SU-DHL-6 (cell line): ENCODE data around the gene FAM163B.

Experiments used
- H2AFZ ChIP-seq: fragments of 200-600 bp; sonication (generic); 2 replicates; pipeline ENCODE4 v1.6.1; 2014; ENCODE audit warnings: low read depth, mild to moderate bottlenecking, moderate library complexity, mixed read lengths, antibody characterized with exemption, low read length; ENCODE audit not compliant: severe bottlenecking
- H3F3A ChIP-seq: fragments of 200-600 bp; shearing (Covaris generic); 2 replicates; pipeline ENCODE4 v1.6.0; 2016; ENCODE audit warnings: antibody characterized with exemption, mild to moderate bottlenecking; ENCODE audit not compliant: insufficient read depth
- H3K27ac ChIP-seq: fragments of 200-600 bp; sonication (generic); 2 replicates; pipeline ENCODE4 v1.5.1; 2016; ENCODE audit warnings: low read depth, mild to moderate bottlenecking, low read length, moderate library complexity, mixed read lengths
- H3K27me3 ChIP-seq: fragments of 200-600 bp; sonication (generic), shearing (Covaris generic); 2 replicates; pipeline ENCODE4 v1.6.0; 2014; ENCODE audit warnings: mild to moderate bottlenecking, low read length
- H3K36me3 ChIP-seq: fragments of 200-600 bp; sonication (generic); 2 replicates; pipeline ENCODE4 v1.6.1; 2014; ENCODE audit warnings: mild to moderate bottlenecking, low read length, mixed read lengths
- H3K4me2 ChIP-seq: fragments of 300-600, 200-600 bp; shearing (Covaris generic), sonication (generic); 2 replicates; pipeline ENCODE4 v1.6.0; 2014; ENCODE audit warnings: low read length, low read depth, mild to moderate bottlenecking; ENCODE audit not compliant: poor library complexity, severe bottlenecking
- H3K4me3 ChIP-seq: fragments of 200-600 bp; sonication (generic); 2 replicates; pipeline ENCODE4 v1.5.1; 2014; ENCODE audit warnings: antibody characterized with exemption, low read length, mild to moderate bottlenecking, mixed read lengths; ENCODE audit not compliant: insufficient read depth, poor library complexity, severe bottlenecking
- H3K79me2 ChIP-seq: fragments of 200-600 bp; sonication (generic); 2 replicates; pipeline ENCODE4 v1.6.1; 2014; ENCODE audit warnings: mild to moderate bottlenecking, low read length, moderate library complexity; ENCODE audit not compliant: insufficient read depth
- H3K9ac ChIP-seq: fragments of 200-600 bp; sonication (generic); 2 replicates; pipeline ENCODE4 v1.7.0; 2014; ENCODE audit warnings: mild to moderate bottlenecking, low read length
- H3K9me2 ChIP-seq: fragments of 200-600 bp; sonication (generic); replicated peaks from 2 replicates; pipeline ENCODE4 v1.6.1; 2014; ENCODE audit warnings: low read length; ENCODE audit not compliant: insufficient read depth
- H3K9me3 ChIP-seq: fragments of 200-600 bp; sonication (generic); 2 replicates; pipeline ENCODE4 v1.6.1; 2014; ENCODE audit warnings: low read length, mixed read lengths; ENCODE audit not compliant: insufficient read depth
- H4K20me1 ChIP-seq: fragments of 200-600 bp; sonication (generic); 2 replicates; pipeline ENCODE4 v1.6.1; 2014; ENCODE audit warnings: low read depth, mild to moderate bottlenecking, antibody characterized with exemption, low read length, moderate library complexity, mixed read lengths
- CTCF ChIP-seq: fragments of 200-600 bp; sonication (generic); IDR thresholded peaks from one replicate; pipeline ENCODE4 v1.5.1; 2017; ENCODE audit warnings: antibody characterized with exemption, mild to moderate bottlenecking, low read length, moderate library complexity; ENCODE audit not compliant: insufficient read depth, poor library complexity, severe bottlenecking
- EZH2phosphoT487 ChIP-seq: fragments of 200-600 bp; sonication (generic), shearing (Covaris generic); conservative IDR thresholded peaks from 2 replicates; pipeline ENCODE4 v1.6.1; 2018; ENCODE audit warnings: mild to moderate bottlenecking, antibody characterized with exemption, low read length, moderate library complexity, mixed read lengths

The FAM163B gene

GRCh38 chr9:133573791-133574515 is 35.2 kb downstream of the FAM163B start:
- no peaks in the 10 kb centered on the region for H3K9me2 ChIP-seq
- no peaks in the 10 kb centered on the region for H4K20me1 ChIP-seq
- no peaks in the 10 kb centered on the region for H3K27me3 ChIP-seq
- no peak overlapping the region for H3K4me3 ChIP-seq
- no peak overlapping the region for H2AFZ ChIP-seq
- H3F3A ChIP-seq: no peaks in the 10 kb centered on the region
- H3K9me3 ChIP-seq: no peaks in the 10 kb centered on the region
- no peak overlapping the region for H3K27ac ChIP-seq
- no peak overlapping the region for H3K4me2 ChIP-seq
- H3K79me2 ChIP-seq: no peaks in the 10 kb centered on the region
- TF ChIP-seq CTCF (no peak), EZH2phosphoT487 (no peak)
- H3K36me3 ChIP-seq: no peaks in the 10 kb centered on the region
- H3K9ac ChIP-seq: no peak overlapping the region

DNA sequence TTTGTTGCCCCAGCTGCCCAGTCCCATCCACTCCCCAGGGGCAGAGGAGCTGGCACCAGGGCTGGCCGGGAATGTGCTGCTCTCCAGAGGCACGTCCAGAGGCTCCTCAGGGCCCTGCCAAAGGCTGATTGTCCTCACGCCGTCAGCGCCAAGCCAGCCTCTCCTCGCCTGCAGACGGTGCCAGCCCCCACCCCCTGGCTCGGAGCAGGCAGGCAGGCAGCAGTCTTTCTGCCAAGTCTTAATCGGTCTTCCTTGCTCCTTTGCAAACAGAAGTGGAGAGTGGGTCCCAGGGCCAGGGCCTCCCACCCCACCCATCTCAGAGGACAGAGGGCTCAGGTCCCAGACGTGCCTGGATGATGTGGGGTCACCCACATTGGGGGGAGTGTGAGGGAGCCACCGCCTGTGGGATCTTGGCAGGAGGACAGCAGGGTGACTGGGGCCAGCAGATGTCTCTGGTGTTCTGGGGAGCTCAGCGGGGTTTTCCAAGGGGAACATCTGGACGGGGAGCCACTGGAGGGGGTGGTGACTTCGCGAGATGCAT is 36.3 kb downstream of the FAM163B start:
- H2AFZ ChIP-seq: no peak overlapping the region
- no peak overlapping the region for H3K27ac ChIP-seq
- no peak overlapping the region for H3K4me2 ChIP-seq
- no peak overlapping the region for H3K4me3 ChIP-seq
- no peaks in the 10 kb centered on the region for H3K79me2 ChIP-seq
- no peaks in the 10 kb centered on the region for H3F3A ChIP-seq
- H3K27me3 ChIP-seq: no peaks in the 10 kb centered on the region
- no peak overlapping the region for H3K9ac ChIP-seq
- no peaks in the 10 kb centered on the region for H3K36me3 ChIP-seq
- H3K9me2 ChIP-seq: no peaks in the 10 kb centered on the region
- H3K9me3 ChIP-seq: no peaks in the 10 kb centered on the region
- TF ChIP-seq EZH2phosphoT487: no peak
- no peak for TF ChIP-seq CTCF
- no peaks in the 10 kb centered on the region for H4K20me1 ChIP-seq

GRCh38 chr9:133571896-133572595 is 37.1 kb downstream of the FAM163B start:
- no peaks in the 10 kb centered on the region for H3K36me3 ChIP-seq
- H3K79me2 ChIP-seq: no peaks in the 10 kb centered on the region
- no peaks in the 10 kb centered on the region for H3F3A ChIP-seq
- no peak overlapping the region for H2AFZ ChIP-seq
- H3K27ac ChIP-seq: no peak overlapping the region
- no peak overlapping the region for H3K4me3 ChIP-seq
- no peaks in the 10 kb centered on the region for H3K9me2 ChIP-seq
- no peaks in the 10 kb centered on the region for H4K20me1 ChIP-seq
- H3K9ac ChIP-seq: no peak overlapping the region
- no peak overlapping the region for H3K4me2 ChIP-seq
- TF ChIP-seq EZH2phosphoT487 (no peak), CTCF (no peak)
- H3K27me3 ChIP-seq: no peaks in the 10 kb centered on the region
- no peaks in the 10 kb centered on the region for H3K9me3 ChIP-seq
